K562 (cell line): ENCODE data around the gene SYNGR1.

ENCODE experiments used
- AFF4 ChIP-seq: sonication (generic); formaldehyde crosslinking; IDR thresholded peaks from 2 replicates; pipeline ENCODE4 v1.8.0; 2023; ENCODE audit warnings: mild to moderate bottlenecking, missing genetic modification reagents
- CTCF ChIP-seq, 3 experiments: IDR thresholded peaks in 2 of 3; conservative IDR thresholded peaks in 1 of 3; 2 replicates each; pipeline ENCODE4 v1.5.1; 2011 to 2012; ENCODE audit warnings: low read length in 3 of 3, mild to moderate bottlenecking in 3 of 3, control low read depth in 2 of 3, improper control_type of control experiment in 1 of 3, inconsistent platforms in 1 of 3, low read depth in 1 of 3, mixed read lengths in 1 of 3, moderate library complexity in 1 of 3; ENCODE audit not compliant: insufficient read depth in 2 of 3
- HCFC1 ChIP-seq: IDR thresholded peaks from 2 replicates; pipeline ENCODE4 v1.6.1; 2012; ENCODE audit warnings: low read depth, low read length, improper control_type of control experiment
- JUNB ChIP-seq: fragments of 450-650 bp; formaldehyde crosslinking; conservative IDR thresholded peaks from 2 replicates; pipeline ENCODE4 v1.4.0; 2020; ENCODE audit warnings: mild to moderate bottlenecking
- POLR2A ChIP-seq: fragments of 450-650 bp; conservative IDR thresholded peaks from 2 replicates; pipeline ENCODE4 v1.6.1; 2016
- SOX6 ChIP-seq: fragments of 450-650 bp; IDR thresholded peaks from 2 replicates; pipeline ENCODE4 v1.6.1; 2014; ENCODE audit warnings: mild to moderate bottlenecking
- ZBTB7A ChIP-seq: IDR thresholded peaks from 2 replicates; pipeline ENCODE4 v1.6.1; 2011; ENCODE audit warnings: low read depth, mild to moderate bottlenecking, low read length, moderate library complexity, borderline replicate concordance; ENCODE audit not compliant: control insufficient read depth
- ZKSCAN3 ChIP-seq: fragments of 250-450 bp; sonication (Bioruptor Pico); IDR thresholded peaks from 2 replicates; pipeline ENCODE4 v1.4.0; 2020

- no peak for TF ChIP-seq CTCF (IDR thresholded peaks at IDR 0.05 in 2 of 3, conservative IDR thresholded peaks at IDR 0.05 in 1 of 3; ENCODE audit: insufficient read depth in 2 of 3, low read depth in 1 of 3, low read length in 3 of 3)
- no peak for TF ChIP-seq ZBTB7A
- no peak for TF ChIP-seq JUNB (CRISPR knock-in tag)
- no peak for TF ChIP-seq SOX6
- TF ChIP-seq AFF4: no peak
- no peak for TF ChIP-seq HCFC1
- TF ChIP-seq POLR2A: no peak
- no peak for TF ChIP-seq ZKSCAN3 (CRISPR knock-in tag)
Measured at GRCh38 chr22:39381930-39382329, 32.1 kb downstream of the SYNGR1 start.
